SIG-M5 treated with dmso at 0.1 percent for 504 hours (cell line): Measurements from ENCODE around the gene CDON.

Experiments
- DNase-seq: peaks from one replicate; lab custom pipeline; 2025; ENCODE audit not compliant: unreplicated experiment; lab: John Stamatoyannopoulos, UW

Gene CDON, protein sequence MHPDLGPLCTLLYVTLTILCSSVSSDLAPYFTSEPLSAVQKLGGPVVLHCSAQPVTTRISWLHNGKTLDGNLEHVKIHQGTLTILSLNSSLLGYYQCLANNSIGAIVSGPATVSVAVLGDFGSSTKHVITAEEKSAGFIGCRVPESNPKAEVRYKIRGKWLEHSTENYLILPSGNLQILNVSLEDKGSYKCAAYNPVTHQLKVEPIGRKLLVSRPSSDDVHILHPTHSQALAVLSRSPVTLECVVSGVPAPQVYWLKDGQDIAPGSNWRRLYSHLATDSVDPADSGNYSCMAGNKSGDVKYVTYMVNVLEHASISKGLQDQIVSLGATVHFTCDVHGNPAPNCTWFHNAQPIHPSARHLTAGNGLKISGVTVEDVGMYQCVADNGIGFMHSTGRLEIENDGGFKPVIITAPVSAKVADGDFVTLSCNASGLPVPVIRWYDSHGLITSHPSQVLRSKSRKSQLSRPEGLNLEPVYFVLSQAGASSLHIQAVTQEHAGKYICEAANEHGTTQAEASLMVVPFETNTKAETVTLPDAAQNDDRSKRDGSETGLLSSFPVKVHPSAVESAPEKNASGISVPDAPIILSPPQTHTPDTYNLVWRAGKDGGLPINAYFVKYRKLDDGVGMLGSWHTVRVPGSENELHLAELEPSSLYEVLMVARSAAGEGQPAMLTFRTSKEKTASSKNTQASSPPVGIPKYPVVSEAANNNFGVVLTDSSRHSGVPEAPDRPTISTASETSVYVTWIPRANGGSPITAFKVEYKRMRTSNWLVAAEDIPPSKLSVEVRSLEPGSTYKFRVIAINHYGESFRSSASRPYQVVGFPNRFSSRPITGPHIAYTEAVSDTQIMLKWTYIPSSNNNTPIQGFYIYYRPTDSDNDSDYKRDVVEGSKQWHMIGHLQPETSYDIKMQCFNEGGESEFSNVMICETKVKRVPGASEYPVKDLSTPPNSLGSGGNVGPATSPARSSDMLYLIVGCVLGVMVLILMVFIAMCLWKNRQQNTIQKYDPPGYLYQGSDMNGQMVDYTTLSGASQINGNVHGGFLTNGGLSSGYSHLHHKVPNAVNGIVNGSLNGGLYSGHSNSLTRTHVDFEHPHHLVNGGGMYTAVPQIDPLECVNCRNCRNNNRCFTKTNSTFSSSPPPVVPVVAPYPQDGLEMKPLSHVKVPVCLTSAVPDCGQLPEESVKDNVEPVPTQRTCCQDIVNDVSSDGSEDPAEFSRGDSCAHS (N-terminal part only)

DNA sequence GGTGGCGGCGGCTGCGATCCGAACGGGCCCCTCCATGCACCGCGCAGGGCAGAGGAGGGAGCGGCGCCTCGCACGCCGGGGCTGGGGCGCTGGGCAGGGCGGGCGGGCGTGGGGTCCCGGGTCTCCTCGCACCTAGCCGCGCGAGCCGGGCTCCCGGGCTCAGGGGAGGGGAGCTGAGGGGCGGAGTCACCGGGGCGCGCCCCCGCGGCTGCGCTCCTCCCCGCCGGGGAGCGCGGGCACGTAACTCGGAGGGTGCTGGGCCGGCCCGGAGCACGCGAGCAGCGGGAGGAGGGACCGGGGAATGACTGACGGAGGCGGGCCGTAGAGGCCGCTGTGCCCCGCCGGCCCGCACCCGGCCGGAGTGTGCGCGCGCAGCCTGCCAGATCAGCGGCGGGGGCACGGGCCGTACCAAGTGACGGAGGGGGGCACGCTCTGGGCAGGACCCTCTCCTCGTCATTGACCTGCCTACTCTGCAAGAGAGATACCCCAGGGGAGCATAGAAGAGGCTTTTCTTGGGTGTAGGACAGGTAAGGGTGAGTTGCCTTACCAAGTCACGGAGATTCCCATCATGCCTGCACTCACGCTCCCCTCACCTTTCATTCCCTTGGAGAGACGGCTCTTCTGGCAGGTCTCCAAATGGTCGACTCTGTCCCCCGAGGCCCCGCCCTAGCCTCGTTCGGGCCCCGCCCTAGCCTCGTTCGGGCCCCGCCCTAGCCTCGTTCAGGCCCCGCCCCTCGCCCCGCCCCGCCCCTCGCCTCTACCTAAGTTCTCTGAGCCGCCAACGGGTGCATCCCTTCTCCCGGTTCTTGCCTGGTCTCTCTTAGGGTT, at the start of gene CDON:
Gene CDON (minus strand): TSS at position 188 of the 828 bp plus-strand sequence. CDS start 39,390 bp downstream, outside the sequence.
- DNase-seq = peak; percentile 78

DNA sequence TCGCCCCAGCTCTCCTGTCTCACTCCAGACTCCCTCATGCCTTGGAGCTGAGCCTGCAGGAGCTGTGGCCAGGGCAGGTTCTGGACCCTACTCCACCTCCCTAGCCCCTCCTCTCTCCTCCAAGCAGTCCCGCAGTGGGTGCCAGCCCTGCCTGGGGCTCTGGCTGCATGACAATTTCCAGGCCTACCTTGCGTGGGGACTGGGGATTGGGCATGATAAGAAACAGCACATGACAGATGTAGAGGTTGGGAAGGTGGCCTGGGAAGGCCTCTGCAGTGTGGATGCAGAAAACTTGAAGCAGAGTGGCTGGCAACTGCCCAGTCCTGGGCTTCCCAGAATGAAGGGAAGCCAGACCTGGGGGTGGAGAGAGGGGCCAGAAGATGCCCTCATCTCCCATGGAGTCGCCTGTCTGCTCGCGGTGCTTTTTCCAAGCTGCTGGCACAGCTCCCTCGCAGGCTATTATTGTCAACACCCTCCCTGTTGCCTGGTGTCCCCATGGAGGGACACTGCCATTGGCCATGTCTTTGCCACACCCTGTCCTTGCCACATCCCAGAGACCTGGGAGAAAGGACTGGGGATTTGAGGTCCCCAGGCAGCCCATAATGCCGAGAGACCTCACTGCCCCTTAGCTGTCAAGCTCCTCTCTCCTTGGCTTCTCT, 48.9 kb upstream of the CDON start:
- DNase-seq = no peak

DNA sequence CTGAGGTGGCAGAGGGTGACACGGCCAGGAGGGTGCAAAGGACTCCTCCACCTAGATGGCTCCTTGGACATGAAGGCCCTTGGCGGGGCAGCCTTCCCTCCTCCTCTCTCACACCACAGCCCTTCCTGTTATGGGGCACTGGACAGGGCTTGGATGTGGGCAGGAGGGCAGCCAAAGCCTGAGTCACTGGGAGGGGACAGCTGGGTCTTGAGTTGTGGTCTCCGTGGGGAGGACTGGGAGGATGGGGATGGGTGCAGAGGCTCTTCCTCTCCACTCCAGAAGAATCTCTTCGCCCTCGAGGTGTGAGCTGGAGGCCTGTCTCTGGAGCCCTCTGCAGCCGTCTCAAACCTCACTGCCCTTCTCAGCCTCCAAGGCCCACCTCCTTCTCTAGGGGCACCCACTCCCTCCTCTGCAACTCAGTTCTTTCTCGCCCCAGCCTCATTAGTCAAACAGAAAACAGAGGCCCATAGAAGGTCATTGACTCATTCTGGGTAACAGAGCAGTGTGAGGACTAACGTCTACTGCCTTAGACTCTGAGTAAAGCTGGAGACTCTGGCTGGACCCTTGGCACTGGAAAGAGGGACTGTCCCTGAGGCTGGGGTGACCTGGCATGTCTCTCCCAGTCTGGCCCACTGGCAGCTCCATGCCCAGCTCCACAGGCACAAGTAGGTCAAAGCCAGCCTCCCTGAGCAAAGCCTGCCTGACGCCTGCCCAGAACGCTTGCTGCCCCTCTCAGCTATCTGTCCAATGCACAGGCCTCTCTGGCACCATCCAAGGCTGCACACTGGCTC, 47.5 kb upstream of the CDON start:
- no peak for DNase-seq

DNA sequence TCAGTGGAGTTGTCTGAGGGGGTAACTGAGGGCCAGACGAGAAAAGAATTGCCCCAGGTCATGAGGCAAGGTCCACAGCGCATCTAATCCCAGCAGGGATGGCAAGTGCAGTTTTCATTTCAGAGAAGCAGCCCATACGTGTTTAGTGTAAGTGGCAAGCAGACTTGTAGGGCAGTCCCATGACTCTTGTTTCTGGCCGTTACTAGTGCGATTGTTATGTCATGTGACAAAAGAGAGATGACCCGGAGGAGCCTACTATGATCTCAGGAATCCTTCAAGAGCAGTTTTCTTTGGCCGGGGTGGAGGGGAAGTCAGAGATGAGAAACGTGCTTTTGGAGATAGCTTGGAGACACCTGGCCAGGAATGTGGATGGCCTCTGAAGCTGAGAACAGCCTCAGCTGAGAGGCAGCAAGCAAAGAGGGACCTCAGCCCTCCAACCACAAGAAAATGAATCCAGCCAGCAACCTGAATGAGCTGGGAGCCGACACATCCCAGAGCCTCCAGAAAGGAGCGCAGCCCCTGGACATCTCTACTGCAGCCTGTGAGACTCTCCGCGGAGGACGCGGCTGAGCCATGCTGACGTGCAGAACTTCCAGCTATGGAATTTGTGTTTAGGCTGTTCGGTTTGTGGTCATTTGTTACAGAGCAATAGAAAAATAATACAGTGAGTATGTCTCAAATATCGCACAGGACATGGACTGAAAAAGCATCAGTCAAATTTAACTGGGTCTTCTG, 44.1 kb upstream of the CDON start:
- DNase-seq = no peak

DNA sequence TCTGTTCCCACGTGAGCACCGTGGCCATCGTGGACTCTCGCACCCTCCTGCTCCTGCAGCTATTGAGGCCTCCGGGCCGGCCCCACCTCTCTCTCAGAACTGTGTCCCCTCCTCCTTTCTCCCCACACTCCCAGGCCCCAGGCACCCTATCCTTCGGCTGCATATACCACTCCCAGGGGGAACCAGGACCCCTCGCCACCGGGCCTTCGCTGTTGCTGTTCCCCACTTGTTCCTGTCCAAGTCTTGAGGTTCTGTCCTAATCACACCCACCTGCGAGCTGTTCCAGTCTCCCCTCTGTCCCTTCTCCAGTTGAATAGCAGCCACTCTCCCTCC, 43.0 kb upstream of the CDON start:
- DNase-seq = no peak

DNA sequence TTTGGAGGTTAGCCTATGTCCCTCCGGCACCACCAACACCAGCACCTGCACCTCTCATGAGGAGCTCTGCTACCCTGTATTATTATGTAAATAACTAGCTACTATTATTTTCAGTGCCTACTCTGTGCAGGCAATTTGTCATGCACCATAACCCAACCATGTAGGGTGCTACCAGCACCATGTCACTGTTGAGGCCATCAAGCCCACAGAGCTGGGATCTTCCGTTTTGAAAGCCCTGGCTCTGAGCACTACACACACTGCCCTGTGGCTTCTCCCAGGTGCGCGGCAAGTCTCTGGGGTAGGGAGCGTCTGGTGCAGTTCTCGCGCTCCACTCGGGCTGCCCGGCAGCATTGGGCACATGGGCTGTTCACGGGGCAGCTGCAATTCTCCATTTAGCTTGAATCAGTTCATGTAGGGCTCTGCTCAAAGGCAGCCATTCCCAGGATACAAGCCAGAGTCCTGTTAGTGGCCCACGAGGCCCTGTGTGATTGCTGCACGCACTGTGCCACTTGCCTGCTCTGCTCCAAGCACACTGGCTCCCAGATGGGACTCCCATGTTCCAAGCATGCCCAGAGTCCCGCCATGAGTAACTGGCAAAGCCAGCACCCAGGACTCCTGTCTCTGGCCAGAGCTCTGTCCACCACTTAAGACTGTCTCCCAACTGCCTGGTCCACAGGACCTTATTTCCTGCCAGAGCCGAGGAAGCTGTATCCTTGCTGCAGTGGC, 42.5 kb upstream of the CDON start:
- no peak for DNase-seq

DNA sequence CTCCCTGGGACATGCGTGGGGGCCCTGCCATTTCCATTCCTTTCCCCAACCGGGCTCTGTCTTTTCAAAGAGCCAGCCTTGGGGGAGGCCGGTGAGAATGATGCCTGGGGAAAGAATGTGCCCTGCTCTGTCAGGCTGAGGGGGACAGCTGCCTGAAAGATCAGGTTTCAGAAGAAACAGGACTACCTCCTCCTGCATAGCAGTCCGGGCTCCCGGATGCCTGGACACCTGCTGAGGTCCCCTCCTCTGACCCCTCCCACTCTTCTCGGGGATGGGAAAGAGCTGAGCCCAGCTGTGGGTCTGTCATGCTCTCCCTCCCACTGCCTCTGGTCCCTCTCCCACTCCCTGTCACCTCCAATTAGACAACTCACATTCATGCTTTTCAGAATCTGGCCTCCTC, 41.8 kb upstream of the CDON start:
- no peak for DNase-seq

DNA sequence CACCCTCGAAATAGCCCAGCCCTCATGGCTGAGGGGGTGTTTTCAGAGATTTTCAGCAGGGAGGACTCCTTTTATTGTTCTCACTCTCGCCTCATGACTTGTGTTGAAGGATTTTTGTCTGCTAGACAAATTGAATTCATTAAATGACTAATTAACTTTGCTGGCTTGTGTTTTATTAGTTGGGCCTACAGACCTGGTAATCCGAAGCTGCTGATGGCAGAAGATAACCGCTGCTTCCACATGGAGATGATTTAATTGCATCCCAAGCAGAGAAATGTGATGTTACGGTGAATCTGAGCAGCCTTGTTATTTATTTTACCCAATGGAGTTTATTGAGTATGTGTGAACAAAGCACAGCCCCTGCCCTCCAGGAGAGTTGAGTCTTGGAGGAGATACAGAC, 40.5 kb upstream of the CDON start:
- no peak for DNase-seq

DNA sequence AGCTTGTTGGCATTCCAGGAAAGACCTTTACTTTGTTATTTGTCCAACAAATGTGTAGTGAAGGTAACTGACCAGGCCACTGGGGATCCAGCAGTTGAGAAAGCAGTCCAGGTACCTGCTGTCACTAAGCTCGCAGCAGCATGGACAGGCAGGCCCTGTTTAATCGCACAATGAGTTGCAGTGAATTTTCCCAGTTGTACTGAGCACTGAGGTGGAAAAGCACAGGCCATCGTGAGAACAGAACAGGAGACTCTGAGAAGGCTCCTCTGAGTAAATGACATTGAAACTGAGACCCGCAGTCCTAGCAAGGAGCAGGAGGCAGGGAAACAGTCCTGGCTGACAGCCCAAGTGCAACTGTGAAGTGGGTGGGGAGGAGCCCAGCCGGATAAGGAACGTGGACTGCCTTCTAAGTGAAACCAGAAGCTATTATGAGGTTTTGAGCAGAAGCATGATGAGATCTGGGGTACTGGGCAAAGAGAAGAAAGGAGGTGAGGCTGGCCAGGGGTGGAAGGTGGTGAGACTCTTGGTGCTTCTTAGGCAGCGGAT, 39.8 kb upstream of the CDON start:
- no peak for DNase-seq

DNA sequence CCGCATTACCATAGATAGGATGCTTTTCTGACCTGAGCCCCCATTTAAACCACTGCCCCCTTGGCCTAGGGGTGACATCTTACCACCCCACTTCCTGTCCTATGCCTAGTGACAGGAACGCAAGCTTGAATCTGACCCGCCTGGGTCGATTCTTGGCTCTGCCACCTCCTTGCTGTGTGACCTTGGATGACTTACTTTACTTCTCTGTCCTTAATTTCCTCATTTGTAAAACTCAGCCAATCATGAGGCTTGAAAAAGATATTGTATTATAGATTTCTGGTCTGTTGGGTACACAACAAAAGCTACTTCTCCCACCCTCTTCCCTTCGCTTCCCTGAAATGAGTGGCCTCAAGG, 39.2 kb upstream of the CDON start:
- no peak for DNase-seq

DNA sequence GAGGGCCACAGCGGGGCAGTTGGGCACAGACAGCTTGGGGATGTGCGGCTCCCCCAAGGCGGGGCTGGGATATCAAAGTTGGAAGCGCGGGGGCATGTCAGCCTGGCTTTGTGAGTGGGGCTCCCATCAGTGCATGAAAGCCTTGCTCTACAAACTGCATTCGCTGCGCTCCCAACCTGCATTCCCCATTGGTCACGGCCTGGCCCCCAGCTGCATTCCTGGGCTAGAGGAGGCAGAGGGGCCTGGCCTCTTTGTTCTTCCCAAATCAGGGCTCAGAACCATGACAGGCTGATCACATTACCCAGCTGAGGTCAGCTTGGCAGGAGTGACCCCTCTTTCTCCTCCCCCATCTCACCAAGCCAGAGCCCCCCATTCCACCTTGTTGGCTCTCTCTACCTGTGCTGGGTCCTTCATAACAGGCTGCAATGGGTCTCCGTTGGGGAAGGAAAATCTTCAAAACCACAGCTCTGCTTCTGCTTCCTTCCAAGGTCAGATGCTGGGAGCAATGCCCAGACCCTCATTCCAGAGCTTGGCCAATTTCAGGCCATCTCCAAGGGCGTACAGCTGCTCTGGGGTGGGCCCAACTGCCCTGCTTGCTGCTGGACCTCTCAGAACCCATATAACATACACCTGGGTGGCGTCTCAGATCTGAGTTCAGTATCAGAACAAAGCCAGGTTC, 38.7 kb upstream of the CDON start:
- no peak for DNase-seq

DNA sequence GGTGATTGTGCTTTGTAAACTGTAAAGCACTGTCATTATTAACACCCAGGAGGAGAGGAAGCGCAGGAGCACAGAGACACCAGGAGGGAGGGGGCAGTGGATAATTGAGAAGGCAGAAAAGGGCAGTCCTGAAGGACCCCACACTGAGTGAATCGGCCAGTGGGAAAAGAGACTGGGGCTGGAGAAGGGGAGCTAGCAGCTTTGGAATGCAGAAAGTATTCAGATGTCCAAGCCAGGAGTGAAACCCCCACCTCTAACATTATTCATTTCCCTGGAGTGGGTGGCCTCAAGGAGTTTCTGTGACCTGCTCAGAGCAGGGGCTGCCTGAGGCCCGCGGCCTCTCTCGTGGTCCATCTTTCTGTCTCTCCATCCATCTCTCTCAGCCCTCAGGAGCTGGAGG, 38.0 kb upstream of the CDON start:
- no peak for DNase-seq

DNA sequence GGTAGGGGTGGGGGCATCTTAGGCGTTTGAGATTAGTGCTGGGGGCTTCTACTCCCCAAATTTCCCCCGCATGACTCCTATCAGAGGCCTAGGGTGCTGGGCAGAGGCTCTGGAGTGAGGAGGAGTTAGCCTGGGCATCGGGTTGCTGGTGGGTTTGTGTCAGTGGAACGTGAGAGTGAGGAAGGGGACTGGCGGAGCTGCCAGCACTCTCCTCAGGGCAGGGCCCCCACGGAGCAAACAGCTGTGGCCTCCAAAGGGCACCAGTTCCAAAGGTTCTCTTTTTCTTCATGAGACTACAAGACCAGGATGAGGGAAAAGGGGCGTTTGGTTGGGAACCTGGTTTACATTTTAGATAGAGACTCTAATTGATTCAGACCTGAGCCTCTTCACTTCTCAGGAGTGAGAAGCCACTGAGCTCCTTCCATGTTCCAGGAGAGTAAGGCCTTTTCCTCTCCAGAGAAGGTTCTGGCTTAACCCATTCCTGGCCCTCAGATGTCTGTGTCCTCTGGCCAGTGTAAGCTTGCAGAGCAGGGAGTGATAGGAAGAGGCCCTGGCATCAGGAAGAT, 35.6 kb upstream of the CDON start:
- no peak for DNase-seq

DNA sequence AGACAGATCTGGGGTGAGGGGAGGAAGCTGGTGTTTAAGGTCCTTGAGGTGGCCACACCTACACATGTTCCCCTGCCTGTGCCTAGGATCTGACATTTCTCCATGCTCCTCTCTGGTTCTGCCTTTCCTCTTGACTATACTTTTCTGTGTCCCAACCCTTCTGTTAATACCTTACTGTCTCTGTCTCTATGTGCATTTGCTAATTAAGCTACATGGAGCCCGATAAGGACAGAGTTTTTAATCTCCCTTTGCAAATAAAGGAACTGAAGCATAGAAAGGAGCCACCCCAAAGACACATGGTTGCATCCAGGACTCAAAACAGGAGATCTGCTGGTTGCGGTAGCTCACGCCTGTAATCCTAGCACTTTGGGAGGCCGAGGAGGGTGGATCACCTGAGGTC, 33.1 kb upstream of the CDON start:
- DNase-seq = no peak

DNA sequence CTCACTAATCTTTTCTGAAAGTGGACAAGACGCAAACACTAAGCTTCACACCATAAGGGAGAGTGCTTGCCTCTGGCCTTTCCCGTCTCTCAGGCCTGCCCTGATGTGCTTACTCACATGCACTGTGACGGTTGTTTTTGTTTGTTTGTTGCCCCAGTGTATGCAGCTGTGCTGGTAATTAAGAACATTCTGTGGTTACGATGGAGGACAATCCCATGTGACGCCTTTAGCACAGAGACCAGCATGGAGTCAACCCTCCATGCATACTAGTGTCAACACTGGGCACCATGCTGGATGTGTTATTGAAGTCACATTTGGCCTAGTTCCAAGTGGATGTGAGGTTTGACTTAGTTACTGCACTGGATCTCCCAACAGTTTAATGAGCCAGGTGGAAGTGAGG, 27.8 kb upstream of the CDON start:
- DNase-seq = no peak

DNA sequence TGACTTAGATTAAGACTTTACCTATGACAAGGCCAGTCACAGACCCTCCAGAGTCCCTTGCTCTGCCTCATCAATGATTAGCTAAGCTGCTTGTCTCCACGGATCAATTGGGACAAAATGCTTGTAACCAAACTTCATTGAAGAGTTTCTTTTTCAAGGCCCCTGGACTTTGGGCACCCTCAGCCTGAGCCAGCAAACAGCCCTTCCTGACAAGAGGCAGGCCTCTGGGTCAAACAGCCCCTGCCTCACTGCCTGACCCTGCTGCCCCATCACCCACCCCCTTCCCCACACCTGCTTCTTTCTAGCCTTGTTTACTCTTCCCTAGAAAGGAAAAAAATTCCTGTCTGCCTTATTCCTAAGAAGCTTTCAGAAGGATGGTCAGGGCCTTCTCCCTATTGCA, 26.3 kb upstream of the CDON start:
- no peak for DNase-seq

DNA sequence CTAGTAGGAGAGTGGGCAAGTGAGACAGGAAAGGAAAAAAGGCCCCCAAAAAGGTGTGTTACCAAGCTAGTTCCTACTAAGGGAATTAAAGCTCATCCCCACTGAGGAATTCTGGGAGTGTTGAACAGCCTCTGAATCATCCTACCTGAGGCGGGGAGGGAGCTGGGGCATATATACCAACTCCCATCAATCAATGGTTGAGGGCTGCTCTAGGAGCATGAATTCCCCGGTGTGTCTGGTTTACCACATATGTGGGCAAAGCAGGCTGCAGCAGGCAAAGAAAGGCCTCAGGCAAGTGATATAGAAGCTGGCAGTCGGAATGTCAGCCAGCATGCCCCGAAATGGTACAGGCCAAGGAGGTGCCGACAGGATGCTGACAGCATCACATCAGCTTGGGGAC, 23.6 kb upstream of the CDON start:
- no peak for DNase-seq
